Measurements from ENCODE around the gene RFTN1.

Gene RFTN1

GRCh38 chr3:16496008-16496407 lies 17.5 kb downstream of the RFTN1 start:
- Histone ChIP-seq H3K4me1 (ENCODE audit: insufficient read depth, low read length, poor library complexity, severe bottlenecking) (peaks cover 73% of the 10 kb centered on the region), H3F3A (ENCODE audit: low read depth) (peaks cover 20% of the 10 kb centered on the region), H4K20me1 (ENCODE audit: insufficient read depth, low read length, poor library complexity, severe bottlenecking) (peaks cover 18% of the 10 kb centered on the region), H3K79me2 (ENCODE audit: insufficient read depth, low read length) (peaks cover 84% of the 10 kb centered on the region), H3K27me3 (ENCODE audit: insufficient read depth, low read length, poor library complexity, severe bottlenecking) (no peaks in the 10 kb centered on the region), H2AFZ (ENCODE audit: low read length) (no peak overlapping the region), H3K9ac (ENCODE audit: low read depth, low read length, poor library complexity, severe bottlenecking) (peak overlapping the region; percentile 61), H3K4me2 (ENCODE audit: low read depth, low read length, poor library complexity, severe bottlenecking) (peak overlapping the region; percentile 78), H3K36me3 (ENCODE audit: insufficient read depth, low read length) (peaks cover 30% of the 10 kb centered on the region), H3K9me3 (ENCODE audit: insufficient read depth, low read depth, low read length) (no peaks in the 10 kb centered on the region), H3K4me3 (ENCODE audit: low read length, poor library complexity, severe bottlenecking) (peak overlapping the region; percentile 64), H3K9me2 (replicated peaks; ENCODE audit: low read depth, low read length) (no peaks in the 10 kb centered on the region)
- TF ChIP-seq EZH2phosphoT487 (IDR thresholded peaks at IDR 0.05; ENCODE audit: borderline replicate concordance): no peak
- TF ChIP-seq, protein P1, sequence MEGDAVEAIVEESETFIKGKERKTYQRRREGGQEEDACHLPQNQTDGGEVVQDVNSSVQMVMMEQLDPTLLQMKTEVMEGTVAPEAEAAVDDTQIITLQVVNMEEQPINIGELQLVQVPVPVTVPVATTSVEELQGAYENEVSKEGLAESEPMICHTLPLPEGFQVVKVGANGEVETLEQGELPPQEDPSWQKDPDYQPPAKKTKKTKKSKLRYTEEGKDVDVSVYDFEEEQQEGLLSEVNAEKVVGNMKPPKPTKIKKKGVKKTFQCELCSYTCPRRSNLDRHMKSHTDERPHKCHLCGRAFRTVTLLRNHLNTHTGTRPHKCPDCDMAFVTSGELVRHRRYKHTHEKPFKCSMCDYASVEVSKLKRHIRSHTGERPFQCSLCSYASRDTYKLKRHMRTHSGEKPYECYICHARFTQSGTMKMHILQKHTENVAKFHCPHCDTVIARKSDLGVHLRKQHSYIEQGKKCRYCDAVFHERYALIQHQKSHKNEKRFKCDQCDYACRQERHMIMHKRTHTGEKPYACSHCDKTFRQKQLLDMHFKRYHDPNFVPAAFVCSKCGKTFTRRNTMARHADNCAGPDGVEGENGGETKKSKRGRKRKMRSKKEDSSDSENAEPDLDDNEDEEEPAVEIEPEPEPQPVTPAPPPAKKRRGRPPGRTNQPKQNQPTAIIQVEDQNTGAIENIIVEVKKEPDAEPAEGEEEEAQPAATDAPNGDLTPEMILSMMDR (conservative IDR thresholded peaks at IDR 0.05; ENCODE audit: low read length): no peak

- Histone ChIP-seq H3K4me3 (ENCODE audit: low read length, poor library complexity, severe bottlenecking) (peak overlapping the region; percentile 64), H3K36me3 (ENCODE audit: insufficient read depth, low read length) (peaks cover 32% of the 10 kb centered on the region), H3K4me2 (ENCODE audit: low read depth, low read length, poor library complexity, severe bottlenecking) (peak overlapping the region; percentile 78), H3K9me2 (replicated peaks; ENCODE audit: low read depth, low read length) (no peaks in the 10 kb centered on the region), H3K4me1 (ENCODE audit: insufficient read depth, low read length, poor library complexity, severe bottlenecking) (peaks cover 73% of the 10 kb centered on the region), H3F3A (ENCODE audit: low read depth) (peaks cover 20% of the 10 kb centered on the region), H2AFZ (ENCODE audit: low read length) (no peak overlapping the region), H4K20me1 (ENCODE audit: insufficient read depth, low read length, poor library complexity, severe bottlenecking) (peaks cover 18% of the 10 kb centered on the region), H3K9me3 (ENCODE audit: insufficient read depth, low read depth, low read length) (no peaks in the 10 kb centered on the region), H3K9ac (ENCODE audit: low read depth, low read length, poor library complexity, severe bottlenecking) (peak overlapping the region; percentile 61), H3K79me2 (ENCODE audit: insufficient read depth, low read length) (peaks cover 84% of the 10 kb centered on the region), H3K27me3 (ENCODE audit: insufficient read depth, low read length, poor library complexity, severe bottlenecking) (no peaks in the 10 kb centered on the region)
- TF ChIP-seq, protein P1 (conservative IDR thresholded peaks at IDR 0.05; ENCODE audit: low read length): no peak
- no peak for TF ChIP-seq EZH2phosphoT487 (IDR thresholded peaks at IDR 0.05; ENCODE audit: borderline replicate concordance)
These were observed 18.6 kb downstream of the RFTN1 start for GRCh38 chr3:16494814-16495431.

GRCh38 chr3:16494094-16494493 lies 19.4 kb downstream of the RFTN1 start:
- peak overlapping the region; percentile 78 for H3K4me2 ChIP-seq (ENCODE audit: low read depth, low read length, poor library complexity, severe bottlenecking)
- H3K4me1 ChIP-seq (ENCODE audit: insufficient read depth, low read length, poor library complexity, severe bottlenecking): peaks cover 68% of the 10 kb centered on the region
- H3K9me3 ChIP-seq (ENCODE audit: insufficient read depth, low read depth, low read length): no peaks in the 10 kb centered on the region
- peak overlapping the region; percentile 64 for H3K4me3 ChIP-seq (ENCODE audit: low read length, poor library complexity, severe bottlenecking)
- peaks cover 16% of the 10 kb centered on the region for H4K20me1 ChIP-seq (ENCODE audit: insufficient read depth, low read length, poor library complexity, severe bottlenecking)
- peak overlapping the region; percentile 61 for H3K9ac ChIP-seq (ENCODE audit: low read depth, low read length, poor library complexity, severe bottlenecking)
- H3K9me2 ChIP-seq (replicated peaks; ENCODE audit: low read depth, low read length): no peaks in the 10 kb centered on the region
- TF ChIP-seq, protein P1 (conservative IDR thresholded peaks at IDR 0.05; ENCODE audit: low read length): no peak
- no peak for TF ChIP-seq EZH2phosphoT487 (IDR thresholded peaks at IDR 0.05; ENCODE audit: borderline replicate concordance)
- H3F3A ChIP-seq (ENCODE audit: low read depth): peaks cover 20% of the 10 kb centered on the region
- H3K79me2 ChIP-seq (ENCODE audit: insufficient read depth, low read length): peaks cover 84% of the 10 kb centered on the region
- no peaks in the 10 kb centered on the region for H3K27me3 ChIP-seq (ENCODE audit: insufficient read depth, low read length, poor library complexity, severe bottlenecking)
- no peak overlapping the region for H2AFZ ChIP-seq (ENCODE audit: low read length)
- peaks cover 39% of the 10 kb centered on the region for H3K36me3 ChIP-seq (ENCODE audit: insufficient read depth, low read length)

Data from Loucy (cell line).